Ishikawa (cell line): ENCODE data around the gene MRPL18.

Source experiments
- CEBPB ChIP-seq: IDR thresholded peaks from 2 replicates; pipeline ENCODE4 v1.6.1; 2012
- CREB1 ChIP-seq: IDR thresholded peaks from 2 replicates; pipeline ENCODE4 v1.6.1; 2012; ENCODE audit warnings: low read depth
- EGR1 ChIP-seq: IDR thresholded peaks from 2 replicates; pipeline ENCODE4 v1.6.1; 2012
- EP300 ChIP-seq: IDR thresholded peaks from 2 replicates; pipeline ENCODE4 v1.6.1; 2012; ENCODE audit warnings: borderline replicate concordance
- FOXM1 ChIP-seq: IDR thresholded peaks from 2 replicates; pipeline ENCODE4 v1.6.1; 2012; ENCODE audit warnings: low read depth, borderline replicate concordance
- NFIC ChIP-seq: IDR thresholded peaks from 2 replicates; pipeline ENCODE4 v1.6.1; 2012
- RAD21 ChIP-seq: IDR thresholded peaks from 2 replicates; pipeline ENCODE4 v1.6.1; 2012; ENCODE audit warnings: low read depth
- REST ChIP-seq: IDR thresholded peaks from 2 replicates; pipeline ENCODE4 v1.6.1; 2012; ENCODE audit warnings: low read depth, mild to moderate bottlenecking
- TAF1 ChIP-seq: IDR thresholded peaks from 2 replicates; pipeline ENCODE4 v1.6.1; 2012; ENCODE audit warnings: low read depth, mild to moderate bottlenecking
- TCF12 ChIP-seq: IDR thresholded peaks from 2 replicates; pipeline ENCODE4 v1.6.1; 2012; ENCODE audit warnings: low read depth
- TEAD4 ChIP-seq: IDR thresholded peaks from 2 replicates; pipeline ENCODE4 v1.6.1; 2012
- YY1 ChIP-seq: IDR thresholded peaks from 2 replicates; pipeline ENCODE4 v1.6.1; 2012; ENCODE audit warnings: low read depth
- ZBTB7A ChIP-seq: IDR thresholded peaks from 2 replicates; pipeline ENCODE4 v1.6.1; 2012; ENCODE audit warnings: low read depth
- TF ChIP-seq, protein P1 (sequence below): IDR thresholded peaks from 2 replicates; pipeline ENCODE4 v1.6.1; 2012
- TF ChIP-seq, protein P2 (sequence below): IDR thresholded peaks from 2 replicates; pipeline ENCODE4 v1.6.1; 2012

The MRPL18 gene

GRCh38 chr6:159828074-159828473 lies 37.8 kb downstream of the MRPL18 start:
- TF ChIP-seq CREB1, result no peak
- no peak for TF ChIP-seq CEBPB
- TF ChIP-seq TAF1, result no peak
- TF ChIP-seq REST, result no peak
- TF ChIP-seq TCF12, result no peak
- TF ChIP-seq EGR1, result no peak
- no peak for TF ChIP-seq FOXM1
- TF ChIP-seq NFIC, result no peak
- TF ChIP-seq ZBTB7A, result no peak
- no peak for TF ChIP-seq YY1
- no peak for TF ChIP-seq TEAD4
- TF ChIP-seq, protein P1, sequence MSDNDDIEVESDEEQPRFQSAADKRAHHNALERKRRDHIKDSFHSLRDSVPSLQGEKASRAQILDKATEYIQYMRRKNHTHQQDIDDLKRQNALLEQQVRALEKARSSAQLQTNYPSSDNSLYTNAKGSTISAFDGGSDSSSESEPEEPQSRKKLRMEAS, result no peak
- TF ChIP-seq EP300, result no peak
- no peak for TF ChIP-seq RAD21
- TF ChIP-seq, protein P2, sequence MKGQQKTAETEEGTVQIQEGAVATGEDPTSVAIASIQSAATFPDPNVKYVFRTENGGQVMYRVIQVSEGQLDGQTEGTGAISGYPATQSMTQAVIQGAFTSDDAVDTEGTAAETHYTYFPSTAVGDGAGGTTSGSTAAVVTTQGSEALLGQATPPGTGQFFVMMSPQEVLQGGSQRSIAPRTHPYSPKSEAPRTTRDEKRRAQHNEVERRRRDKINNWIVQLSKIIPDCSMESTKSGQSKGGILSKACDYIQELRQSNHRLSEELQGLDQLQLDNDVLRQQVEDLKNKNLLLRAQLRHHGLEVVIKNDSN, result no peak

GRCh38 chr6:159829526-159829925 lies 39.3 kb downstream of the MRPL18 start:
- TF ChIP-seq CEBPB, result no peak
- no peak for TF ChIP-seq FOXM1
- no peak for TF ChIP-seq EGR1
- TF ChIP-seq TAF1, result no peak
- no peak for TF ChIP-seq RAD21
- TF ChIP-seq CREB1, result no peak
- TF ChIP-seq YY1, result no peak
- no peak for TF ChIP-seq TCF12
- no peak for TF ChIP-seq ZBTB7A
- TF ChIP-seq, protein P2, result no peak
- TF ChIP-seq, protein P1, result no peak
- TF ChIP-seq TEAD4, result no peak
- TF ChIP-seq EP300, result no peak
- TF ChIP-seq NFIC, result no peak
- TF ChIP-seq REST, result no peak

GRCh38 chr6:159830501-159831372 lies 40.5 kb downstream of the MRPL18 start:
- TF ChIP-seq EP300 (no peak), NFIC (no peak), TAF1 (no peak), FOXM1 (no peak), TEAD4 (no peak), RAD21 (no peak), TCF12 (no peak), YY1 (no peak), REST (no peak)

- no peak for TF ChIP-seq TCF12
Measured at GRCh38 chr6:159831373-159831679, 41.1 kb downstream of the MRPL18 start.

DNA sequence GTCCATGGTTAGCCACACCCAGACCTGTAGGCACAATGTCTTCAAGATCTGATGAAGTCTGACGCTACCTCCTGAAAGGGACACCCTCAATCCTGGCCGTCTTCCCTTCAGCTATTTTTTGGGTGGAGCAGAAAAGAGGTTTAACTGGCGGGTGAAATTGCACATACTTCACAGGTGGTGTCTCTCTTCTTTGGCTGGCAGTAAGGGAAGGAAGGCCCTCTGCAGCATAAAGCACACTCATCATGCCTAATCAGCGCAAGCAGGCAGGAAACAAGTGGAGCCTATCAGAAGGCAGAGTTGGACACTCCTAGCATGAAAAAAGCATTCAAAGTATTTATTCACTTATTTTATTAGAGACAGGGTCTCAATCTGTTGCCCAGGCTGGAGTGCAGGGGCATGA lies 42.7 kb downstream of the MRPL18 start:
- TF ChIP-seq TEAD4 (no peak), NFIC (no peak), FOXM1 (no peak), CREB1 (no peak), RAD21 (no peak), CEBPB (no peak), EGR1 (no peak), ZBTB7A (no peak), EP300 (no peak), YY1 (no peak)
- TF ChIP-seq, protein P1, result no peak
- TF ChIP-seq, protein P2, result no peak
